HG03354 (cell line): ENCODE measurements around the gene GAD2.

ENCODE experiments used
- ATAC-seq: cut with Tn5 transposase; IDR thresholded peaks from one replicate; pipeline ENCODE4 v1.9.1; 2021; ENCODE audit warnings: mild to moderate bottlenecking; ENCODE audit not compliant: unreplicated experiment, poor library complexity, severe bottlenecking

The GAD2 gene

DNA sequence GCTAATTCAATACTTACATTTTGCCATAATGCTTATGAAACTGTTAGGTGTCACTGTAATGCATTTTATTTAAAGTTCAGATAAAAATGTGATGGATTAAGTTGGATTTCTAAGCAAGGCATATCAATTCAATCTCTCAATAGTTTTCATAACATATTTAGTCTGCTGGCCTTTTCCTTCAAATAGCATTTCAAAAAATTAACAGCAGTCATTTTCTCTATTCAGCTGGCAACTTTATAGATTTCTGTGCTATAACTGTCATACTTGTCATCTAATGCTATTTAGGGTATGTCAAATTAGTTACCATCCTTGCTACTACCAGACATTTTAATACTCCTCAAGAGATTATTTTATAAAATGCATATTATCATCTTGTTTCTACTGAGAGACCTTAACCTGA lies 4.3 kb downstream of the GAD2 start:
- no peak for ATAC-seq

- ATAC-seq = no peak
Observed at GRCh38 chr10:26221541-26221940, 5.0 kb downstream of the GAD2 start.

DNA sequence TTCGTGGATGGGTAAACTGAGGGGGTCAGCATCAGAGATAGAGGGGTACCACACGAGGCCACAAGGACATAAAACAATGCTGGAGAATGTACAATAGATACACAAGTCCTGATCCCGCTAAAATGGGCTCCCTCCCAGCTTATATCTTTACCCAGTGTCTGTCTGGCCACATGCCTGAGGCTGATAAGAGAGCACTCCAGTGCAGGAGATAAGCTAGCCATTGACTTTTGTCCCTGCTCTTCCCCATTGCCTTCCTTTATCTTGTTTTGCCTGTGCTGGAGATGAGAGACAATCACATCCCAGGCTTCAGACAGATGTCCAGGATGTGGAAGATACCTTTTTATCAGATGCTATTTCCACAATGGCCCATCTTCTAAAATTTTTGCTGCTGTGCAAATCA lies 6.0 kb downstream of the GAD2 start:
- ATAC-seq = no peak

- ATAC-seq = no peak
Observed at GRCh38 chr10:26225322-26225721, 8.7 kb downstream of the GAD2 start.

DNA sequence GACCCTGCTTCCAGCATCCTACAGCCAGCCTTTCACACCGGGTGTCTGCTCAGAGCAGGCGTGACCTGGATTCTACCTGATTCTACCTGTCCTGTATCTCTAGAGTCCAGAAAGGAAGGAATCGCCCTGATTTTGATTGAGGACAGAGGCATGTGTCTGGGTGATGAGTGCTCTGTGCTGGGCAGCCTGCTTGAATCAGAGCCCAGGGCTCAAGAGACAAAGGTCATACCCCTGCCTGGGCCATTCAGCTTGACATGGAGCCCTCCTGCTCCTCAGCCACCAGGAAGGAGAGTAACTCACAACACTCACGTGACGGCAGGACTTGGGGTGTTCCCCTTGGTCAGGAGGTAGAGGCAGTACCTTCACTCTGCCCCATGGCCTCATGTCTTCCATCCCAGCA lies 11.2 kb downstream of the GAD2 start:
- no peak for ATAC-seq

GRCh38 chr10:26232174-26232573 lies 15.6 kb downstream of the GAD2 start:
- ATAC-seq = no peak

DNA sequence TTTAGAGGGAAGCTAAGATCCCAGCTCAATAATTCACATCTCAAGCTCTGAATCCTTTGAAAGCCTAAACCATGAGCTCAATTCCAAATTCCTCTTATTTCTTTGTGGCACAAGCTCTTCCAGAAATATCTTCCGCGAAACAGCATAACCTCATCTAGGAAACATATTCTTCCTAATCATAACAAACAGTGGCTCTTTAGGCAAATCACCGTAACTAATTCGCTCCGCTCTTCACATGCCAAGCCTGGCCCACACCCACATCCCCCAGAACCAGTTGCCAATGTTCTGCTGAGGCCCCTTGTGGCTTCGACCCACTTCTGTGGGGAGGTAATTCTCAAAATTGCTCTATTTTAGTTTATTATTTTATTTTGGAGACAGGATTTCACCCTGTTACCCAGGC lies 19.2 kb downstream of the GAD2 start:
- ATAC-seq = no peak

DNA sequence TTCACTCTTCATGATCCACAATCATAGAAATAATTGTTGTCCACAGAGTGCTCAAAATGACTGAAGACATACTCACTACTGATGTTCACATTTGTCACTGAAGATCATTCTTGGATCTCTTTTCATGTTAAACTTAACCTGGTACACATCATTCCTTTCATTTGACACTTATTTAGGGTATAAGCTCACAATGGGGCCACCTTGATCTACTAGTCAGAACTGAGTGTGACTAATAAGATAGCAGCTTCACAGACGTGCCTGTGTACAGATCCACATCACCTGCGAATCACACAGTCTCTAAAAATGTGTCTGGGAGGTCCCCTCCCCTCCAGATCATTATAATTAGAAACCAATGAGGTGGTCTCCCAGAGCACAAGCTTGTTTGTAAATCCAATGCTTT lies 21.8 kb downstream of the GAD2 start:
- ATAC-seq = no peak

GRCh38 chr10:26242706-26243350 lies 26.3 kb downstream of the GAD2 start:
- no peak for ATAC-seq

DNA sequence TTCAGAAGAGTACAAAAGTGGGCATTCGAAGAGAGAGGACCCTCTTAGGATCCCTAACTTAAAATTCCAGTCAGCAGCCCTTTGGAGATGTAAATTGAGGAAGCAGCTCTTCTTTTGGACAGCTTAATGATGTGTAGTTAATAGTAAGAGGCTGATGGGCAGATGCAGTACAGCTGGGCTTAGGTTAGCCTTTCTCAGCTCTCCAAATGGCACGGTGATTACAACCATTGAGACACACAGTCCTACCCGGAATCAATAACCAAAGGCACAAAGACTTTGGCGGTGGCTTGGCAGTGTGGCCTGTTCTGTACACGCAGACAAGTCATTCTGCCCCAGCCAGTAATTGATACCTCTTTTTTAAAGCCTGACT lies 26.8 kb downstream of the GAD2 start:
- no peak for ATAC-seq

GRCh38 chr10:26249681-26250080 lies 33.1 kb downstream of the GAD2 start:
- no peak for ATAC-seq

- ATAC-seq = no peak
Observed at GRCh38 chr10:26251925-26252324, 35.4 kb downstream of the GAD2 start.

DNA sequence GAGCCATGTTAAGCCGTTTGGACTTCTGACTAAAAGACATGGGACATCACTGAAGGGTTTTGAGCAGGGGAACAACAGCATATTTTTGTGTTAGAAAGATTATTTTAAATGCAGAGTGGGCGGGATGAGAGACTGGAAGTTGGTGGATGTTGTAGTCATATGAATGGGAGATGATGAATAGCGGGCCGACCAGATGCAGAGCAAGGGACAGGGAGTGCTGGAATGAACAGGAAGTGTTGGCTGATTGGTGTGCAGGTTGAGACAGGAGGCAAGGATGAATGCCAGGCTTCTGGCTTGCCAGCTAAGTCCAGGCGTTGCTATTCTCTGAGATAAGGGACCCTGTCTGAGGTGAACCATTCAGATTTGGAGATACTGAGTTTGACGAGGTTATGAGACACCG lies 38.0 kb downstream of the GAD2 start:
- ATAC-seq = no peak

DNA sequence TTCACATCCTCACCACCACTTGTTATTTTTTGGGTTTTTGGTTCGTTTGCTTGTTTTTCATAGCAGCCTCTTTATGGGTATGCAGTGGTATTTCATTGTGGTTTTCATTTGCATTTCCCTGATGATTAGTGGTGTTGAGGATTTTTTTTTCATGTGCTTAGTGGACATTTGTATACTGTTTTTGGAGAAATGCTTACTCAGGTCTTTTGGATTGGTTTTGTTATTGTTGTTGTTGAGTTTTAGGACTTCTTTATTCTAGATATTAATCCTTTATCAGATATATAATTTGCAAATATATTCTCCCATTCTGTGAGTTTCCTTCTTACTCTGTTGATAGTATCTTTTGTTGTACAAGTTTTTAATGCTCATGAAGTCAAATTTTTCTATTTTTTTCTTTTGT lies 42.8 kb downstream of the GAD2 start:
- no peak for ATAC-seq

DNA sequence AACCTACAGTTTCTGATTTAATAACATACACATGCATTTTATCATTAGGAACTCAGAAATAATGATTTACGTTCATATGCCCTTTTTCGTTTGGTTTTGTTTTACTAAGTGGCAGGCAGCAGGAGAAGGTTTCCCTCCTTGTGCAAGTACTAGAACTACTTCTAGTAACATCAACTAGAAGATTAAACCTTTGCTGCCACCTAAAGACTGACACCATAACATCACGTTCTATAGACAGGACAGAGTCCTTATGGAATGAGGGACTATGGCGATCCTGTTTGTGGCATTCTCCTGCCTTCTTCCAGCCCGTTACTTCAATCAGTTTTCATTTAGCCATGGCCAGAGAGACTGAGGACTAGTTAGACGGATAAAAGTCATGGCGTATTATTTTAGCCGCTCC lies 53.2 kb downstream of the GAD2 start:
- no peak for ATAC-seq

- ATAC-seq = no peak
Observed at GRCh38 chr10:26274391-26274790, 57.8 kb downstream of the GAD2 start.

- no peak for ATAC-seq
Observed at GRCh38 chr10:26278295-26278694, 61.7 kb downstream of the GAD2 start.

GRCh38 chr10:26290236-26290635 lies 73.7 kb downstream of the GAD2 start:
- ATAC-seq = no peak

GRCh38 chr10:26291721-26292480 lies 75.3 kb downstream of the GAD2 start:
- ATAC-seq = no peak

- no peak for ATAC-seq
Observed at GRCh38 chr10:26296360-26296759, 79.8 kb downstream of the GAD2 start.

- ATAC-seq = no peak
Observed at GRCh38 chr10:26300001-26300400, 83.4 kb downstream of the GAD2 start.

- ATAC-seq = no peak
Observed at GRCh38 chr10:26303366-26303765, 86.8 kb downstream of the GAD2 start.
